PC-3 (cell line): ENCODE data around the gene CAPN7.

ENCODE experiments used
- EZH2 ChIP-seq: fragments of 300-600 bp; sonication (generic); IDR thresholded peaks from one replicate; pipeline ENCODE4 v1.6.1; 2017; ENCODE audit warnings: antibody characterized with exemption, mild to moderate bottlenecking, low read length; ENCODE audit not compliant: unreplicated experiment
- EZH2phosphoT487 ChIP-seq: fragments of 300-600 bp; sonication (generic); IDR thresholded peaks from 2 replicates; pipeline ENCODE4 v1.6.1; 2018; ENCODE audit warnings: mild to moderate bottlenecking, antibody characterized with exemption, low read length, borderline replicate concordance
- TF ChIP-seq, protein P1 (sequence below): fragments of 300-600 bp; sonication (generic); conservative IDR thresholded peaks from 2 replicates; pipeline ENCODE4 v1.5.1; 2017; ENCODE audit warnings: antibody characterized with exemption, low read depth, mild to moderate bottlenecking, low read length

DNA sequence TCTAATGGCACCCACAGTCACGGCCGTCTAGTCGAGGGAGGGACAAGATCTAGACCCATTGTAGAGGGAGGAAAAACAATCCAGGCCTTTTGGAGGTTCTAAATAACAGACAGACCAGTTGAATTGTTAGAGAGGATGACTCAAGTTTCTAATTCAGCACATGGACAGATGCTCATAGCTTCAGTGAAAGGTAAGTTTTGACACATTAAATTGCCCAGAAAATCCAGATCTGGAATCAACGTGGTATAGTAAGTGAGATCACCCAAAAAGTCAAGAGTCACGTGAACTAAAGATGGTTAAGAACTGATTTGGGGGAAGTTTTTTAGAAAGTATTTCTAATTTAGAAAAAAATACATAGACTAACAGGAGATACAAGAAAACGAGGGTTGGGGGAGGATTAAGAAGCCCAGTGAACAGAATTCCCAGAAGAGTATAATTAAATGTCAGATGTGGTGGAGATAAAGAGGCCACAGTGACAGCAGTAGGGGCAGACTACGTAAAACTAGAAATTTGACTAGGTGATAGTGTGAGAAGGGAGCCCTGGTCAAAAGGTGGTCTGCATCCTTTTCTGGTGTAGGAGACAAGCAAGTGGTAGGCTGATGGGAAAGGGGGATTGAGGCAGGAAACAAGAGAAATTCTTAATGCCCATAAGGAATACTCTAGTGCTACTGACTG is 47.1 kb downstream of the CAPN7 start:
- TF ChIP-seq, protein P1, sequence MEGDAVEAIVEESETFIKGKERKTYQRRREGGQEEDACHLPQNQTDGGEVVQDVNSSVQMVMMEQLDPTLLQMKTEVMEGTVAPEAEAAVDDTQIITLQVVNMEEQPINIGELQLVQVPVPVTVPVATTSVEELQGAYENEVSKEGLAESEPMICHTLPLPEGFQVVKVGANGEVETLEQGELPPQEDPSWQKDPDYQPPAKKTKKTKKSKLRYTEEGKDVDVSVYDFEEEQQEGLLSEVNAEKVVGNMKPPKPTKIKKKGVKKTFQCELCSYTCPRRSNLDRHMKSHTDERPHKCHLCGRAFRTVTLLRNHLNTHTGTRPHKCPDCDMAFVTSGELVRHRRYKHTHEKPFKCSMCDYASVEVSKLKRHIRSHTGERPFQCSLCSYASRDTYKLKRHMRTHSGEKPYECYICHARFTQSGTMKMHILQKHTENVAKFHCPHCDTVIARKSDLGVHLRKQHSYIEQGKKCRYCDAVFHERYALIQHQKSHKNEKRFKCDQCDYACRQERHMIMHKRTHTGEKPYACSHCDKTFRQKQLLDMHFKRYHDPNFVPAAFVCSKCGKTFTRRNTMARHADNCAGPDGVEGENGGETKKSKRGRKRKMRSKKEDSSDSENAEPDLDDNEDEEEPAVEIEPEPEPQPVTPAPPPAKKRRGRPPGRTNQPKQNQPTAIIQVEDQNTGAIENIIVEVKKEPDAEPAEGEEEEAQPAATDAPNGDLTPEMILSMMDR = no peak
- no peak for TF ChIP-seq EZH2
- TF ChIP-seq EZH2phosphoT487 = no peak
